ENCODE measurements around the gene FOXJ2.
"Not testable (repeated sequence)": the region's sequence is repeated elsewhere in the genome, so short reads cannot be mapped to it uniquely, and the experiment has no call there.

Gene FOXJ2

GRCh38 chr12:8000827-8001226 lies 31.7 kb upstream of the FOXJ2 start:
- not testable (repeated sequence) for H3K9ac ChIP-seq (ENCODE audit: low read depth in 1 of 2, low read length in 2 of 2); H3K4me3 ChIP-seq (ENCODE audit: low read length in 2 of 2)

GRCh38 chr12:8001496-8001895 lies 31.0 kb upstream of the FOXJ2 start:
- H3K4me3 ChIP-seq (ENCODE audit: low read length in 2 of 2); H3K4me1 ChIP-seq (ENCODE audit: control insufficient read depth in 2 of 2, insufficient read depth in 2 of 2, low read length in 2 of 2); H3K9ac ChIP-seq (ENCODE audit: low read depth in 1 of 2, low read length in 2 of 2); H3K9me3 ChIP-seq (ENCODE audit: control insufficient read depth in 2 of 2, low read length in 2 of 2); H3K27ac ChIP-seq (ENCODE audit: low read depth in 2 of 2, low read length in 2 of 2); H3K27me3 ChIP-seq (ENCODE audit: control insufficient read depth in 2 of 2, insufficient read depth in 2 of 2, low read length in 2 of 2); H3K36me3 ChIP-seq (ENCODE audit: control insufficient read depth in 2 of 2, insufficient read depth in 2 of 2, low read length in 2 of 2): not testable (repeated sequence)

More at GRCh38 chr12:8000827-8001226, 31.7 kb upstream of the FOXJ2 start:
- H3K4me1 ChIP-seq (ENCODE audit: control insufficient read depth in 2 of 2, insufficient read depth in 2 of 2, low read length in 2 of 2); H3K36me3 ChIP-seq (ENCODE audit: control insufficient read depth in 2 of 2, insufficient read depth in 2 of 2, low read length in 2 of 2); H3K27ac ChIP-seq (ENCODE audit: low read depth in 2 of 2, low read length in 2 of 2); H3K9me3 ChIP-seq (ENCODE audit: control insufficient read depth in 2 of 2, low read length in 2 of 2); H3K27me3 ChIP-seq (ENCODE audit: control insufficient read depth in 2 of 2, insufficient read depth in 2 of 2, low read length in 2 of 2): not testable (repeated sequence)

- H3K27me3 ChIP-seq (ENCODE audit: control insufficient read depth in 2 of 2, insufficient read depth in 2 of 2, low read length in 2 of 2); H3K36me3 ChIP-seq (ENCODE audit: control insufficient read depth in 2 of 2, insufficient read depth in 2 of 2, low read length in 2 of 2); H3K4me3 ChIP-seq (ENCODE audit: low read length in 2 of 2); H3K9me3 ChIP-seq (ENCODE audit: control insufficient read depth in 2 of 2, low read length in 2 of 2); H3K9ac ChIP-seq (ENCODE audit: low read depth in 1 of 2, low read length in 2 of 2); H3K27ac ChIP-seq (ENCODE audit: low read depth in 2 of 2, low read length in 2 of 2); H3K4me1 ChIP-seq (ENCODE audit: control insufficient read depth in 2 of 2, insufficient read depth in 2 of 2, low read length in 2 of 2): not testable (repeated sequence)
These were observed 27.6 kb upstream of the FOXJ2 start for GRCh38 chr12:8004897-8005296.

- peaks cover 0 to 4% of the 10 kb centered on the region in 2 donors for H3K27me3 ChIP-seq (ENCODE audit: control insufficient read depth in 2 of 2, insufficient read depth in 2 of 2, low read length in 2 of 2)
These were observed 21.2 kb upstream of the FOXJ2 start for GRCh38 chr12:8011331-8011730.

GRCh38 chr12:8012651-8013309 lies 19.7 kb upstream of the FOXJ2 start:
- no peaks in the 10 kb centered on the region for H3K4me1 ChIP-seq (ENCODE audit: control insufficient read depth in 2 of 2, insufficient read depth in 2 of 2, low read length in 2 of 2)
- no peaks in the 10 kb centered on the region for H3K36me3 ChIP-seq (ENCODE audit: control insufficient read depth in 2 of 2, insufficient read depth in 2 of 2, low read length in 2 of 2)
- no peak overlapping the region for H3K27ac ChIP-seq (ENCODE audit: low read depth in 2 of 2, low read length in 2 of 2)
- H3K9ac ChIP-seq (ENCODE audit: low read depth in 1 of 2, low read length in 2 of 2): no peak overlapping the region
- H3K4me3 ChIP-seq (ENCODE audit: low read length in 2 of 2): no peak overlapping the region
- peaks cover 4 to 13% of the 10 kb centered on the region in 2 donors for H3K27me3 ChIP-seq (ENCODE audit: control insufficient read depth in 2 of 2, insufficient read depth in 2 of 2, low read length in 2 of 2)
- no peaks in the 10 kb centered on the region for H3K9me3 ChIP-seq (ENCODE audit: control insufficient read depth in 2 of 2, low read length in 2 of 2)

More at GRCh38 chr12:8011331-8011730, 21.2 kb upstream of the FOXJ2 start:
- Histone ChIP-seq H3K27ac (ENCODE audit: low read depth in 2 of 2, low read length in 2 of 2) (no peak overlapping the region), H3K4me3 (ENCODE audit: low read length in 2 of 2) (no peak overlapping the region), H3K4me1 (ENCODE audit: control insufficient read depth in 2 of 2, insufficient read depth in 2 of 2, low read length in 2 of 2) (no peaks in the 10 kb centered on the region), H3K9ac (ENCODE audit: low read depth in 1 of 2, low read length in 2 of 2) (no peak overlapping the region), H3K9me3 (ENCODE audit: control insufficient read depth in 2 of 2, low read length in 2 of 2) (no peaks in the 10 kb centered on the region), H3K36me3 (ENCODE audit: control insufficient read depth in 2 of 2, insufficient read depth in 2 of 2, low read length in 2 of 2) (no peaks in the 10 kb centered on the region)

- Histone ChIP-seq H3K27ac (ENCODE audit: low read depth in 2 of 2, low read length in 2 of 2) (no peak overlapping the region), H3K9me3 (ENCODE audit: control insufficient read depth in 2 of 2, low read length in 2 of 2) (no peaks in the 10 kb centered on the region), H3K9ac (ENCODE audit: low read depth in 1 of 2, low read length in 2 of 2) (no peak overlapping the region), H3K4me1 (ENCODE audit: control insufficient read depth in 2 of 2, insufficient read depth in 2 of 2, low read length in 2 of 2) (no peaks in the 10 kb centered on the region), H3K27me3 (ENCODE audit: control insufficient read depth in 2 of 2, insufficient read depth in 2 of 2, low read length in 2 of 2) (peaks cover 16 to 17% of the 10 kb centered on the region in 2 donors), H3K4me3 (ENCODE audit: low read length in 2 of 2) (no peak overlapping the region), H3K36me3 (ENCODE audit: control insufficient read depth in 2 of 2, insufficient read depth in 2 of 2, low read length in 2 of 2) (no peaks in the 10 kb centered on the region)
These were observed 17.7 kb upstream of the FOXJ2 start for GRCh38 chr12:8014836-8015235.

- H3K27me3 ChIP-seq (ENCODE audit: control insufficient read depth in 2 of 2, insufficient read depth in 2 of 2, low read length in 2 of 2): peaks cover 13 to 16% of the 10 kb centered on the region in 2 donors
- H3K9ac ChIP-seq (ENCODE audit: low read depth in 1 of 2, low read length in 2 of 2); H3K36me3 ChIP-seq (ENCODE audit: control insufficient read depth in 2 of 2, insufficient read depth in 2 of 2, low read length in 2 of 2); H3K9me3 ChIP-seq (ENCODE audit: control insufficient read depth in 2 of 2, low read length in 2 of 2); H3K27ac ChIP-seq (ENCODE audit: low read depth in 2 of 2, low read length in 2 of 2); H3K4me3 ChIP-seq (ENCODE audit: low read length in 2 of 2); H3K4me1 ChIP-seq (ENCODE audit: control insufficient read depth in 2 of 2, insufficient read depth in 2 of 2, low read length in 2 of 2): not testable (repeated sequence)
These were observed 14.3 kb upstream of the FOXJ2 start for GRCh38 chr12:8018213-8018612.

- peak overlapping the region; percentile 20 to 46 for H3K4me3 ChIP-seq (ENCODE audit: low read length in 2 of 2)
- H3K36me3 ChIP-seq (ENCODE audit: control insufficient read depth in 2 of 2, insufficient read depth in 2 of 2, low read length in 2 of 2): no peaks in the 10 kb centered on the region
- H3K9ac ChIP-seq (ENCODE audit: low read depth in 1 of 2, low read length in 2 of 2): no peak overlapping the region
- no peak overlapping the region for H3K27ac ChIP-seq (ENCODE audit: low read depth in 2 of 2, low read length in 2 of 2)
- H3K4me1 ChIP-seq (ENCODE audit: control insufficient read depth in 2 of 2, insufficient read depth in 2 of 2, low read length in 2 of 2): no peaks in the 10 kb centered on the region
- H3K27me3 ChIP-seq (ENCODE audit: control insufficient read depth in 2 of 2, insufficient read depth in 2 of 2, low read length in 2 of 2): peaks cover 13 to 16% of the 10 kb centered on the region in 2 donors
- no peaks in the 10 kb centered on the region for H3K9me3 ChIP-seq (ENCODE audit: control insufficient read depth in 2 of 2, low read length in 2 of 2)
These were observed 13.6 kb upstream of the FOXJ2 start for GRCh38 chr12:8018666-8019581.

- Histone ChIP-seq H3K4me3 (ENCODE audit: low read length in 2 of 2) (peak overlapping the region; percentile 96 to 97), H3K9ac (ENCODE audit: low read depth in 1 of 2, low read length in 2 of 2) (peak overlapping the region; percentile 80 to 96)
These were observed 6.1 kb upstream of the FOXJ2 start for GRCh38 chr12:8026291-8026900.

GRCh38 chr12:8027856-8028255 lies 4.7 kb upstream of the FOXJ2 start:
- peaks cover 3 to 6% of the 10 kb centered on the region in 2 donors for H3K4me1 ChIP-seq (ENCODE audit: control insufficient read depth in 2 of 2, insufficient read depth in 2 of 2, low read length in 2 of 2)
- no peaks in the 10 kb centered on the region for H3K27me3 ChIP-seq (ENCODE audit: control insufficient read depth in 2 of 2, insufficient read depth in 2 of 2, low read length in 2 of 2)
- H3K9ac ChIP-seq (ENCODE audit: low read depth in 1 of 2, low read length in 2 of 2): no peak overlapping the region
- no peak overlapping the region for H3K27ac ChIP-seq (ENCODE audit: low read depth in 2 of 2, low read length in 2 of 2)
- peak overlapping the region; percentile 16 to 20 for H3K4me3 ChIP-seq (ENCODE audit: low read length in 2 of 2)
- no peaks in the 10 kb centered on the region for H3K9me3 ChIP-seq (ENCODE audit: control insufficient read depth in 2 of 2, low read length in 2 of 2)
- H3K36me3 ChIP-seq (ENCODE audit: control insufficient read depth in 2 of 2, insufficient read depth in 2 of 2, low read length in 2 of 2): no peaks in the 10 kb centered on the region

More at GRCh38 chr12:8026291-8026900, 6.1 kb upstream of the FOXJ2 start:
- Histone ChIP-seq H3K27me3 (ENCODE audit: control insufficient read depth in 2 of 2, insufficient read depth in 2 of 2, low read length in 2 of 2) (no peaks in the 10 kb centered on the region), H3K4me1 (ENCODE audit: control insufficient read depth in 2 of 2, insufficient read depth in 2 of 2, low read length in 2 of 2) (peaks cover 0 to 2% of the 10 kb centered on the region in 2 donors), H3K36me3 (ENCODE audit: control insufficient read depth in 2 of 2, insufficient read depth in 2 of 2, low read length in 2 of 2) (no peaks in the 10 kb centered on the region), H3K27ac (ENCODE audit: low read depth in 2 of 2, low read length in 2 of 2) (peak overlapping the region; percentile 98 to 100), H3K9me3 (ENCODE audit: control insufficient read depth in 2 of 2, low read length in 2 of 2) (no peaks in the 10 kb centered on the region)
